ENCODE results near the gene SYTL1. TPM values are rescaled to one million over a fixed set of nuclear protein-coding genes. Genes with fewer than 3 reads are reported as not detected.

The SYTL1 gene
- total and polyA plus RNA-seq, 9 of the 15 experiments (the other 6 are each of a cell fraction or from before 2014, with no cell fraction given), result 0.04 to 9.3 (median 1.7) TPM

DNA sequence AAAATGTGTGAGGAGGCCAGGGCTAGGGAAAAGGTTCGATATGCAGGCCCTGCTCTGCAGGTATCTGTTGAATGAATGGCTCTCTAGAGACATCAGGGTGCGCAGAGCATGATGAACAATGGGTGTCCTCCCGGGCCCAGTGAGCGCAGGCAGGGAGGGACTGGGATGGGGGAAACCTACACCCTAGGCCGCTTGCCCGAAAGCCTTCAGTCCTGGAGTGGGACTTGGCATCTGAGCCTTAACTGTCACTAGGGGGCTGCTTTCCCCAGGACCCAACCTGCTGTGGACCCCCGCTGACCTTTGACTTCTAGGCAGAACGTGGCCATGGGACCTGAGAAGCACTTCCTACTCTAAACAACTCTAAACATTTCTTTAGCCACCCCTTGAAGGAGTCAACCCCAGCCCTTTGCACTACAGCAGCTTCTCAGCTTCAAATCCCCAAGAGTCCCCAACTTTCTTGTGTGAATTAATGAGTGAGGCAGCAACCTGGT is 25.4 kb downstream of the SYTL1 start (continued):
- TF ChIP-seq, protein P1, sequence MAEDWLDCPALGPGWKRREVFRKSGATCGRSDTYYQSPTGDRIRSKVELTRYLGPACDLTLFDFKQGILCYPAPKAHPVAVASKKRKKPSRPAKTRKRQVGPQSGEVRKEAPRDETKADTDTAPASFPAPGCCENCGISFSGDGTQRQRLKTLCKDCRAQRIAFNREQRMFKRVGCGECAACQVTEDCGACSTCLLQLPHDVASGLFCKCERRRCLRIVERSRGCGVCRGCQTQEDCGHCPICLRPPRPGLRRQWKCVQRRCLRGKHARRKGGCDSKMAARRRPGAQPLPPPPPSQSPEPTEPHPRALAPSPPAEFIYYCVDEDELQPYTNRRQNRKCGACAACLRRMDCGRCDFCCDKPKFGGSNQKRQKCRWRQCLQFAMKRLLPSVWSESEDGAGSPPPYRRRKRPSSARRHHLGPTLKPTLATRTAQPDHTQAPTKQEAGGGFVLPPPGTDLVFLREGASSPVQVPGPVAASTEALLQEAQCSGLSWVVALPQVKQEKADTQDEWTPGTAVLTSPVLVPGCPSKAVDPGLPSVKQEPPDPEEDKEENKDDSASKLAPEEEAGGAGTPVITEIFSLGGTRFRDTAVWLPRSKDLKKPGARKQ (CRISPR knock-in tag; IDR thresholded peaks at IDR 0.05), result 0 out of 2 replicates have a peak, but pooled peaks have one; percentile 63
- TF ChIP-seq SRF (CRISPR knock-in tag; IDR thresholded peaks at IDR 0.05) (no peak), FOS (IDR thresholded peaks at IDR 0.05; ENCODE audit: extremely low read depth, insufficient read length) (no peak), L3MBTL2 (IDR thresholded peaks at IDR 0.05) (no peak), CSDE1 (IDR thresholded peaks at IDR 0.05) (no peak), ZNF3 (CRISPR knock-in tag; IDR thresholded peaks at IDR 0.05) (no peak), NCOR1 (IDR thresholded peaks at IDR 0.05) (no peak), C11orf30 (IDR thresholded peaks at IDR 0.05; ENCODE audit: low read depth) (no peak), ARID1B (IDR thresholded peaks at IDR 0.05) (no peak), NBN (IDR thresholded peaks at IDR 0.05; ENCODE audit: low read depth) (no peak), BRD4 (IDR thresholded peaks at IDR 0.05) (no peak), CTBP1 (IDR thresholded peaks at IDR 0.05; ENCODE audit: borderline replicate concordance) (no peak), CBX3 (IDR thresholded peaks at IDR 0.05; ENCODE audit: borderline replicate concordance in 1 of 2, low read length in 2 of 2) (no peak), ZFX (CRISPR knock-in tag; IDR thresholded peaks at IDR 0.05) (no peak), SMARCE1 (IDR thresholded peaks at IDR 0.05) (no peak), ETV6 (IDR thresholded peaks at IDR 0.05; ENCODE audit: borderline replicate concordance in 1 of 2, low read depth in 2 of 2, low read length in 1 of 2) (no peak), ETV6 (CRISPR knock-in tag; IDR thresholded peaks at IDR 0.05; ENCODE audit: borderline replicate concordance) (0 out of 2 replicates have a peak, but pooled peaks have one; percentile 43), ZNF551 (CRISPR knock-in tag; IDR thresholded peaks at IDR 0.05) (no peak), NFRKB (IDR thresholded peaks at IDR 0.05; ENCODE audit: low read depth) (no peak), ZNF830 (CRISPR knock-in tag; IDR thresholded peaks at IDR 0.05) (no peak), SIN3B (IDR thresholded peaks at IDR 0.05; ENCODE audit: low read depth) (no peak)
- TF ChIP-seq, protein P2, sequence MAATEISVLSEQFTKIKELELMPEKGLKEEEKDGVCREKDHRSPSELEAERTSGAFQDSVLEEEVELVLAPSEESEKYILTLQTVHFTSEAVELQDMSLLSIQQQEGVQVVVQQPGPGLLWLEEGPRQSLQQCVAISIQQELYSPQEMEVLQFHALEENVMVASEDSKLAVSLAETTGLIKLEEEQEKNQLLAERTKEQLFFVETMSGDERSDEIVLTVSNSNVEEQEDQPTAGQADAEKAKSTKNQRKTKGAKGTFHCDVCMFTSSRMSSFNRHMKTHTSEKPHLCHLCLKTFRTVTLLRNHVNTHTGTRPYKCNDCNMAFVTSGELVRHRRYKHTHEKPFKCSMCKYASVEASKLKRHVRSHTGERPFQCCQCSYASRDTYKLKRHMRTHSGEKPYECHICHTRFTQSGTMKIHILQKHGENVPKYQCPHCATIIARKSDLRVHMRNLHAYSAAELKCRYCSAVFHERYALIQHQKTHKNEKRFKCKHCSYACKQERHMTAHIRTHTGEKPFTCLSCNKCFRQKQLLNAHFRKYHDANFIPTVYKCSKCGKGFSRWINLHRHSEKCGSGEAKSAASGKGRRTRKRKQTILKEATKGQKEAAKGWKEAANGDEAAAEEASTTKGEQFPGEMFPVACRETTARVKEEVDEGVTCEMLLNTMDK (IDR thresholded peaks at IDR 0.05; ENCODE audit: borderline replicate concordance, insufficient read depth, low read depth, low read length, poor library complexity, severe bottlenecking), result no peak
- TF ChIP-seq, protein P3, sequence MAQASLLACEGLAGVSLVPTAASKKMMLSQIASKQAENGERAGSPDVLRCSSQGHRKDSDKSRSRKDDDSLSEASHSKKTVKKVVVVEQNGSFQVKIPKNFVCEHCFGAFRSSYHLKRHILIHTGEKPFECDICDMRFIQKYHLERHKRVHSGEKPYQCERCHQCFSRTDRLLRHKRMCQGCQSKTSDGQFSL (CRISPR knock-in tag; IDR thresholded peaks at IDR 0.05), result 0 out of 2 replicates have a peak, but pooled peaks have one; percentile 49
- TF ChIP-seq, protein P3 (tag; IDR thresholded peaks at IDR 0.05), result no peak
- TF ChIP-seq, protein P4, sequence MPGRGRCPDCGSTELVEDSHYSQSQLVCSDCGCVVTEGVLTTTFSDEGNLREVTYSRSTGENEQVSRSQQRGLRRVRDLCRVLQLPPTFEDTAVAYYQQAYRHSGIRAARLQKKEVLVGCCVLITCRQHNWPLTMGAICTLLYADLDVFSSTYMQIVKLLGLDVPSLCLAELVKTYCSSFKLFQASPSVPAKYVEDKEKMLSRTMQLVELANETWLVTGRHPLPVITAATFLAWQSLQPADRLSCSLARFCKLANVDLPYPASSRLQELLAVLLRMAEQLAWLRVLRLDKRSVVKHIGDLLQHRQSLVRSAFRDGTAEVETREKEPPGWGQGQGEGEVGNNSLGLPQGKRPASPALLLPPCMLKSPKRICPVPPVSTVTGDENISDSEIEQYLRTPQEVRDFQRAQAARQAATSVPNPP (IDR thresholded peaks at IDR 0.05; ENCODE audit: borderline replicate concordance, insufficient read depth, insufficient read length), result no peak

All from K562 (cell line).